ENCODE data around the gene DRAXIN.

DNA sequence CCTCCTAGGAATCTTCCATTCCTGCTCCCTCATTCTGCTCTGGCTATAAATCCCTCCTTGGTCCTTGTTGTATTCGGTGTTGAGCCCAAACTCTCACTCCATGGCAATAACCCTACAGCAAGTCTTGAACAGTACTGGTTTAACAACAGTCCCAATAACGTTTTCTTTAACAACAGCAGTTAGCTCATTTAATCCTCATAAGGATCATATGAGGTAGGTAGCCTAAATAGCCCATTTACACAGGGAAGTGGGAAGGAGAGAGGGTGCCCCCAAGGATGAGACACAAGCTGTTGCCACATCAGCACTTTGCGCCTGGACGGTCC, 44.0 kb downstream of the DRAXIN start:
- TF ChIP-seq POLR2A (IDR thresholded peaks at IDR 0.05; ENCODE audit: low read depth, low read length) = no peak
- no peak for TF ChIP-seq POLR2AphosphoS5 (IDR thresholded peaks at IDR 0.05; ENCODE audit: low read depth, low read length)
- no peak for TF ChIP-seq TAF1 (IDR thresholded peaks at IDR 0.05; ENCODE audit: low read depth, low read length)
